Glomerular visceral epithelial cell (primary cell): ENCODE measurements around the gene ADARB1.
A peak's percentile ranks its signal among the peaks of the same experiment; 100 is the strongest.

ENCODE experiments used
- DNase-seq: peaks from one replicate; pipeline ENCODE4 v3.0.0-alpha.2; 2016; ENCODE audit errors: extremely low spot score

Gene ADARB1

DNA sequence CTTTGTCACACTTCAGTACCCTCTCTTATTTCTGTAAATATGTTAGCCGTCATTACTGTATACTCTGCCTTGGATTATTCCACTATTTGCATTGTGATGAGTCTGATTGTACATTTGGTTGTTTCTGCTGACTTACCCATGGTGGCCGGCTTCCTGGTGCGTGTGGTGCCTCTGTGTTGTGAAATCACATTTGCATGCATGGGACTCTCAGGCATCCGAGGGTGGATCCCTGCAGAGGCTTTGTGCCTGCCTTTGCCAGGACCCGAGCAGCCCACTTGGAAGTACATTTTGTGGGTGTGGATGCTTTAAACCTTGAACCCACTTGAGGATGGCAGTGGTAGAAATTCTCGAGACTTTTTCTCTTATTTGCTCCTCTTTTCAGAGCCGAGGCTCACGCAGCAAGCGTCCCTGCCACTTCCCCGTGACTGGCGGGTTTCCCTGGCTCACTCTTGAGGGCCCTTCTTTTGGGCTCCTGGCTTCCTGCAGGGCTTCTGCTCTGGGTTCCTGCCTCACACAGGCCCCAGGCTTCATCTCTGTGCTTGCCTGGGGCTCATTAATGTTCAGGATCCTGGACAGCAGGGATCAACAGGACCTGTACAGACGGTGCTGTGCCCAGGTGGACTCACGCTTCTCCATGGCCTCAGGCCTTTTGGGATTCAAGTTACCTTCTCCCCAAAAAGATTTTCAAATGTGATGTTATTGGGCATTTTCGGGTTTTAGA is 176.7 kb downstream of the ADARB1 start:
- no peak for DNase-seq

DNA sequence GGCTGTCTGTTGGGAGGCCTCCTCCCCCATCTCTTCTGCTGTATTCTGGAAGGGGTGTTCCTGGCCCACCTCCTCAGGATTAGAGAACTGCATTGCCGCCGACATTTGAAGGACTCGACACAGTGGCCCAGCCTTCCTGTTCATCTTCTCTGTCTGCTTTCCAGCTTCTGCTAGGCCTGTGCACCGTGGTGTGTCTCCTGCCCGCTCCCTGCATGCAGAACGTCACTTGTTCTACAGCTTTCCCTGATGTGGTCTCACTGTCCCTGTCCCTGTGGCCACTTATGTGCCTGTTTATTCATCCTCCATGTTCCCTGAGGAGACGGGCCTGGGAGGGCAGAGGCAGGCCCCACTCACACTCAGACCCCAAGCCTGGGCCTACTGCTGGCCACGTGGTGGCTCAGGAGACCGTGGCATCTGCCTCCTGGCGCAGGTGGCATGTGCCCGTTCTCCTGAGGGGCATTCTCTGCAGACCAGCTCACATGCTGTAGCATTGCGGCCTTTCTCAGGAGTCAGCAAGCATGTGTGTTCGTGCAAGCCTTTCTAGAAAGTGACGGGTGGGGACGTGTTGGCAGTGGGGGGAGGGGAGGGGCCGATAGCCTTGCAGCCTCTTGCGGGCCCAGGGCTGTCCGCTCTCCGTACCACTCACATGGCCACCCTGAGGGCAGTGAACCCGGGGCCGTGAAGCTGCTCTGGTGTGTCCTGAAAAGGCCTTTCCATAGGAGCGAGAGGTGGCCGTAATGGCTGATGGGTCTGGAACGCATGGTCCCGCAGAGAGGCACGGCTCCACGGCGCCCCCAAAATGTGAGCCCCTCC is 177.5 kb downstream of the ADARB1 start:
- DNase-seq = no peak

DNA sequence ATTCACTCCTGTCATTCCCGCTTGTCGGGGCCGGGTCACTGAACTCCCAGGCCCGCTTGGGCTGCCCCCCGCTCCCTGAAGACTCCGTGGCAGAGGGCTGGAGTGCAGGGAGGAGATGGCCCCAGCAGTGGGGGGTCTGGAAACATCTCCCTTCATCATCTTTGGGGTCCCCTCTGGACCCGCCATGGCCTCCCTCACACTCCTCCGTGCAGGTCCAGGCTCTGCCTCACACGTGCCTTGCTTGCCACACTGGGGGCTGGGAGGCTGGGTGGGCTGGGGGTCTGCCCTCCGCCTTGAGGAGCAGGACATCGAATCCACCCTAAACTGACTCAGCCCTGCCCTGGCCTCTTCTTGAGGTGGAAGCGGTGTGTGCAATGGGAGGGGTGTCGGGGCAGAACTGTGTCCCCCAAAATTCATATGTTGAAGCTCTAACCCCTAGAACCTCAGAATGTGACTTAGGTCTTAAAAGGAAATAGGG is 178.1 kb downstream of the ADARB1 start:
- no peak for DNase-seq

DNA sequence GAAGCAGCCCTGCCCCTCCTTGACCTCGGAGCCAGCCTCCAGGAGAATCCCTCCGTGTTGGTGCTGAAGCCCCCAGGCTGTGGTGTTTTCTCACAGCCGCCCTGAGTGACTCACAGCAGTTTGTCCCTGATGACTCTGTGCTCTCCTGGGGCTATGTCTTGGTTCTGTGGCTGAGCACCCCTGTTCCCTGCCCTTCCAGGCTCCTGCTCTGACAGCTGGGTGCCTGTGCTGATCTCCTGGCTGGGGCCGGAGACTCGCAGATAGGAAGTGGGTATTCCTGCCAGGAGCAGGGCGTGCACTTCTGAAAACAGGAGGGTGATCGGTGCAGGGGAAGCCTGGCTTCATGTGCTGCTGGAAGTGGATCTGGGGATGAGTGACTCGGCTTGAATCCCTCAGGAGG is 178.8 kb downstream of the ADARB1 start:
- DNase-seq = peak; percentile 20

- no peak for DNase-seq
Observed at GRCh38 chr21:45253633-45254459, 179.5 kb downstream of the ADARB1 start.

DNA sequence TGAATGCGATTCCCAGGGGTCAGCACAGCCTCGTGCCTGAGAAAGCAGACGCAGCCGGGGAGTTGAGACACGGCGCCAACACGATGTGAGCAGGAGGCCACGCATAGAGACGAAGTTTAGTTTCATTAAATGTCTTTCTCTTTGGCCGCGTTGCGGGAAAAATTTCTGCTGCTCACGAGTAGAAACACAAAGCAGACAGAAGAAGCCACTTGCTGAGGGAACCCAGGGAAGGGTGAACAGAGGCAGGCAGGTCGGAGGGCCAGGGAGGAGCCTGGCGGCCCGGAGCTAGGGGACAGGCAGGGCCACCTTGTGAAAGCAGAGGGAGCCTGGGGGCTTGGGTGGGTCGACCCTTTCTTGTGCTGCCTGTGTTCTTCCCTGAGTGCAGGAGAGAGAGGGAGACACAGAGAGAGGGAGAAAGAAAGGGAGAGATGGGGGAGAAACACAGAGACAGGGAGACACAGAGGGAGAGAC is 180.1 kb downstream of the ADARB1 start:
- DNase-seq = no peak

- DNase-seq = no peak
Observed at GRCh38 chr21:45255381-45256020, 181.1 kb downstream of the ADARB1 start.

DNA sequence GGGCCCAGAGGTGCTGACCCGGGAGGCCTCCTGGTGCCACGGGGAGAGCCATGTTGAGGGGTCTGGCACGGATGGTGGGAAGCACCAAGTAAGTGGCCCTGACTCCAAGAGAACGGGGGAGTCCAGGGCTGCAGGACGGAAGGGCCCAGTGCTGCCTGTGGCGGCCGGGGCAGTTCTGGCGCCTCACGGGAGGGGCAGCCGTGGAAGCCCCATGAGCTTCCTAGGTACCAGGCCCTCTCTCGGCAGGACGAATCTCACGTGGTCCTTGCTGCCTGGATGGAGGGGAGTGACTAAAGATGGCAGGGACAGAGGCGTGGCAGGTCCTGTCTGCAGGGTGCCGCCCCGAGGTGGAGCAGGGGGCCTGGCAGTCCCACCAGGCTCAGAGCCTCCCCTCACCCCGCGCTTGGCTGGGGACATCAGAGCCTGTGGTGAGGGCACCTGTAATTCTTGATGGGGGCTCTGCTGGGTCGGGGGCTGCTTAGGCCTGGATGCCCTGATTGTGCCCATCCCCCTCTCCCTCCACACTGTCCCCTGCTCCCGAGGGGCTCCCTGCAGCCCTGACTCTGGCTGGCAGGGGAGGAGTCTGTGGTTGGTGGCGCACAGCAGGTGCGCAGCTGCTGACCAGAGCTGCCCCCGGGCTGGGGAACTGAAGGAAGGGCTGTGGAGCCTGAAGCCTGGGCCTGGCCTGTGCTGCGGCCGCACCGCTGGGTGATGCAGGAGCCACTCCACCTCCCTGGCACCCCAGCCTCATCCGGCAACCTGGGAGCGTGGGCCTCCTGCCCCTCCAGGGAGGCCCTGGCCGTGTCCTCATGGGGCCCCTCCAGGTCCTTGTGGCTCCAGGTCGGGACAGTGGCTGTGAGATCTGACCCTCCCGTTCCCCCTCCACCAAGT is 181.9 kb downstream of the ADARB1 start:
- no peak for DNase-seq

GRCh38 chr21:45256912-45257672 is 182.7 kb downstream of the ADARB1 start:
- no peak for DNase-seq

DNA sequence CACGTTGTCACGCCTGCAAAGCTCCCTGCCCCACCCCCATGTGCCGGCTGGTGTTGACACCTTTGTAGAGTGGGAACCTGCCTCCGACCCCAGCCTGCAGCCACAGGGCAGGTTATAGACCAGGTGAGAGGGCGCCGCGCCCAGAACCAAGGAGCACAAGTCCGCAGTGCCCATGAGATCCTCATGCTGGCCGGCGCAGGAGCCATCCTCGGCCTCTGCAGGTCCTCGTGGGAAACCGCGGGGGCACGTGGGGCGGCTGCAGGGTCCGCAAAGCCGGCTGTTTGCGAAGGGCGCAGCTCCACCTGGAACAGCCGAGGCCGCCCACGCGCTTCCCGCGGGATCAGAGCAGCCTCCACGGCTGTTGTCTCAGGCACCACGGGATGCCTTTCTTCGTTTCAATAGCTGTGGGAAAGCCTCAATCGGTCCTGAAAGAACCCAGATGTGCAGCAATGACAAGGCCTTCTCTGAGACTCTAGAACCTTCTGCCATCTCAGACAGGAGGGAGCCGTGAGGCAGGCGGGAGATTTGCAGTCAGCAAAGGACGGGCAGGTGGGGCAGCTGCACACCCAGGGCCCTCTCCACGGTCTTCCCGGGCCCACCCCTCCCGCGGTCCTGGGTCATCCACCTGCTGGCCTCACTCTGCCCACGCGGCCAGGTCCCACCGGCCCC is 183.4 kb downstream of the ADARB1 start:
- DNase-seq = no peak

- peak; percentile 26 for DNase-seq
Observed at GRCh38 chr21:45258466-45258865, 184.1 kb downstream of the ADARB1 start.

DNA sequence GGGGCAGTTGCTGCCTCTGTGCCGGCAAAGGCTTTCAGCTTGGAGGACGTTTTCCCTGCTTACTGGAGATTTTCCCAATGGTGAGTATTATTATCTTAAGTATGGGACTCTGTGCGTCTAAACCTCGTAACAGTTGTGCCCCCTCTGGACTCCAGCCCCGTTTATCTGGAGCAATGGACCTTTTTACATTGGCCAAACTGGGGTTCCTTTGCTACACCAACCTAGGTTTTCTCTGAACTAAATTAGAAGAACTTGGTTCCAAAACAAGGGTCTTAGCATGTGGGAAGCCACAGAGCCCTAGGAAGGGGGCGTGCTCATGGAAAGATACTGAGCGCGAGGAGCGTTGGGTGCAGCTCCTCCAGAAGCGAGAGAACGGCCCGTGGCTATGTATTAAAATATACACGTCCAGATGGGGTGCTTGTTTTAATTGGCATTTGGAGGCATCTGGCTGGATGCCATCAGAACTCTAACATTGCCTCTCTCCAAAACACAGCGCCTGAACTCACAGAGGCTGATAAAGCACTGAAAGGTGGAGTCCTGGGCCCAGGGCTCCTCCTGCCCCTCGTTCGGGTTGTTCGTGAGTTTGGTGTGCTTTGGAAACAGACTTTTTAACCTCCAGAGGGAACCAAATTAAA is 184.9 kb downstream of the ADARB1 start:
- no peak for DNase-seq

- DNase-seq = no peak
Observed at GRCh38 chr21:45260191-45260825, 185.9 kb downstream of the ADARB1 start.

DNA sequence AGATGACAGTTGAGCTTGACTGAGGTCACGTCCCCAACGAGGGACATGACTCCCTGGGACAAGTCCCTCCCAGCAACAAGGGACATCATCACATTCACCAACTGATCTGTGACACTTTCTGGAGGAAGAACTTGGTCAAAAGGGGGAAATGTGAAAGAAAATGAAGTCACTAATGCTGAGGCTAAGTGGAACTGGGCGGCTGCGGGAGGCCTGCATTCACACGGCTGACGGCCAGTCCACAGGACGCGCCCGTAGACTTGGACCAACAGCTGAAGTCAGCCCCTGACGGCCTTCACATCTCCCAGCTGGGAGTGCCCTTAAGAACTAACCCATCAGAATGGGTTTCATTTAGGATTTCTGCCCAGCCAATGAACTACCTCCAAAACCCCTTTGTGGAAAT is 186.7 kb downstream of the ADARB1 start:
- DNase-seq = no peak

DNA sequence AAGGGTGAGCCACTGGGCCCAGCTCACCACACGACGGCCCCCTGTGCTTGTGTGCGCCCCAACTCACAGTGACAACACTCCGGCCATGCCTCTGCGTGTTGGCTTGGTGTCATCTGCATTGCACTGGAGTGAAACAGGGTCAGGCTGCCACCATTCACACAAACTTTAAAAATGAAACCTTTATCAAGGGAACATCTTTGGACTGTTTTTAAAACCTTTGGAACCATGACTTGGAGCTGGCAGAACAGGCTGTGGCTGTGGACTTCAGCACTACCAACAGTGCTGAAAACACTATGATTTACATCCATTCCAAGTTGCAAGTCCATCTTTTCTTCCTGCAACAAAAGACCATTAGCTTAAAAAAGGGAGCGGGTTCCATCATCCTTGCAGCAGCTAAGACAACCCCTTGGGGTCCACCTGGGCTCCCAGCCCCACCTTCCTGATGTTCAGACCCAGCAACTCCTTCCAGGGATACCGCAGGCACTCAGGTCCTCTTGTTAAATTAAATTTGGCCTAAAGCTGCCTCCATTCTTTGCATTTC is 187.7 kb downstream of the ADARB1 start:
- no peak for DNase-seq

GRCh38 chr21:45262616-45263015 is 188.2 kb downstream of the ADARB1 start:
- DNase-seq = no peak

- DNase-seq = no peak
Observed at GRCh38 chr21:45263534-45263933, 189.2 kb downstream of the ADARB1 start.
